Astrocyte of the cerebellum (primary cell): Measurements from ENCODE around the gene TMED8.

Experiments used
- DNase-seq: peaks from one replicate; pipeline ENCODE4 v3.0.0-alpha.2; 2011; ENCODE audit warnings: low read depth
- H3K4me3 ChIP-seq: 2 replicates; pipeline ENCODE4 v1.5.1; 2011; ENCODE audit warnings: mild to moderate bottlenecking, low read depth, low read length, moderate library complexity
- in situ Hi-C: cut with HindIII; loops from 2 replicates; pipeline ENCODE4 v1.10.0; 2017; ENCODE audit warnings: low sequenced_read_pairs
- TF ChIP-seq, protein P1 (sequence below): IDR thresholded peaks from 2 replicates; pipeline ENCODE4 v1.5.1; 2012; ENCODE audit warnings: low read length, low read depth, moderate library complexity, mild to moderate bottlenecking; ENCODE audit errors: missing control alignments

The TMED8 gene

DNA sequence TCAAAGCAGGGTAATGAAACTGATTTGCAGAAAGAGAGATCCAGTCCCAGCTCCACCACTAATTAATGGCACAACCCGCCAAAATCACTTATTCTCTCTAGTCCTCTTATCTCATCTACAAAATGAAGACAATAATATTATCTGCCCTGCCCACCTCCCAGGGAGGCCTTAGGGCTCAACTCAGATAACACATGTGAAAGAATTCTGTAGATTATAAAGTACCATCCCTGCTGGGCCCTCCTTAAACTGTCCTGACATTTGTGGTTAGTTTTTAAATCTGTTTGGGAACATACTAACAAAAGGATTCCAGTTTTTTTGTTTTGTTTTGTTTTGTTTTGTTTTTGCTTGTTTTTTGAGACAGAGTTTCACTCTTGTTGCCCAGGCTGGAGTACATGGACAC is 63.5 kb downstream of the TMED8 start:
- in situ Hi-C loops = no loop called here
- no peak overlapping the region for H3K4me3 ChIP-seq
- TF ChIP-seq, protein P1, sequence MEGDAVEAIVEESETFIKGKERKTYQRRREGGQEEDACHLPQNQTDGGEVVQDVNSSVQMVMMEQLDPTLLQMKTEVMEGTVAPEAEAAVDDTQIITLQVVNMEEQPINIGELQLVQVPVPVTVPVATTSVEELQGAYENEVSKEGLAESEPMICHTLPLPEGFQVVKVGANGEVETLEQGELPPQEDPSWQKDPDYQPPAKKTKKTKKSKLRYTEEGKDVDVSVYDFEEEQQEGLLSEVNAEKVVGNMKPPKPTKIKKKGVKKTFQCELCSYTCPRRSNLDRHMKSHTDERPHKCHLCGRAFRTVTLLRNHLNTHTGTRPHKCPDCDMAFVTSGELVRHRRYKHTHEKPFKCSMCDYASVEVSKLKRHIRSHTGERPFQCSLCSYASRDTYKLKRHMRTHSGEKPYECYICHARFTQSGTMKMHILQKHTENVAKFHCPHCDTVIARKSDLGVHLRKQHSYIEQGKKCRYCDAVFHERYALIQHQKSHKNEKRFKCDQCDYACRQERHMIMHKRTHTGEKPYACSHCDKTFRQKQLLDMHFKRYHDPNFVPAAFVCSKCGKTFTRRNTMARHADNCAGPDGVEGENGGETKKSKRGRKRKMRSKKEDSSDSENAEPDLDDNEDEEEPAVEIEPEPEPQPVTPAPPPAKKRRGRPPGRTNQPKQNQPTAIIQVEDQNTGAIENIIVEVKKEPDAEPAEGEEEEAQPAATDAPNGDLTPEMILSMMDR = no peak
- no peak for DNase-seq

DNA sequence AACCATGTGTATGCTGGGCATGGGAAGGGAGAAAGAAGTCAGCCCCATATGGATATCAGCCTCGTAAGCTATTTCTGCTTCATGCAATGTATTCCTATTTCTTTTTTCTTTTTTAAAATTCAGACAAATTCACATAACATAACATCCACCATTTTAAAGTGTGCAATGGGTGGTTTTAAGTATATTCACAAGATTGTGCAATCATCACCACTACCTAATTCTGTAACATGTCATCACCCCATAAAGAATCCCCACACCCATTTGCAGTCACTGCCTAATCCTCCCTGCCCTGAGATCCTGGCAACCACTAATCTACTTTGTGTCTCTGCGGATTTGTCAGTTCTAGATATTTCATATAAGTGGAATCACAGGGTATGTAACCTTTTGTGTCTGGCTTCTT is 65.7 kb downstream of the TMED8 start:
- DNase-seq = no peak
- TF ChIP-seq, protein P1 = no peak
- no peak overlapping the region for H3K4me3 ChIP-seq
- in situ Hi-C loops = no loop called here

DNA sequence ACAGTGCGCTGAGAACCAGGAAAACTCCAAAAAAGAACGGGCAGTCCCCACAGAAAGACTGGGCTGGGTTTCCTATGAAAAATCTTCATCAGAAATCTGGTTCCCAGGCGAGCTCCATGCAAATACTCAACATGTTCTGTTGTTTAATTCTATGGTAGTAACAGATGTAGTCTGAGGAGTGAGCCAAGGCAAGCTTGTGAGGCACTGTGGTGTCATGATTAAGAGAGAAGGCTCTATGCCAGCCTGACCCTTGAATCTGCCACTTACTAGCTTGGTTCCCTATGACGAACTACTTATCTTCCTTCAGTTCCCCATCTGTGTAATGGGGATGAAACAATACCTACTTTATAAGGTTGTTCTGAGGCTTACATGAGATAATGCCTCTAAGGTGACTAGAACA is 66.9 kb downstream of the TMED8 start:
- TF ChIP-seq, protein P1 = no peak
- no peak for DNase-seq
- H3K4me3 ChIP-seq = no peak overlapping the region
- in situ Hi-C loops = no loop called here

DNA sequence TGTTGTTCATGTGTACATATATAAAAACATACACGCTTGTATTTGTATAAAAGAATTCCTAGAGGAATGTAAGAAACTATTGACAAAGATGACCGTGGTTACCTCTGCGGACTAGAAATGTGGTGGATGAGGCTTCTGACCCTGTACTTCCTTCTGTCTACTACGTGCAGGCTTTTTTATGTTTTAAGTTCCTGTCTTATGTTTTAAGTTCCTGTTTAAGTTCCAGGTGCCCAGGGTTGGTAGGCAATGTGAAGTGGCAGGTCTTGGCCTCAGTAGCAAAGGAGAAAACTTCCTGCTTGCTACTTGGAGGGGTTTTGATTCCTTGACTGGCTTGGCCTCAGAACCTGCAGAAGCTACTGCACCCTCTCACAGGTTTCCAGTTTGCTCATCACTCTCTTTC is 67.8 kb downstream of the TMED8 start:
- DNase-seq = no peak
- in situ Hi-C loops = no loop called here
- TF ChIP-seq, protein P1 = no peak
- no peak overlapping the region for H3K4me3 ChIP-seq

DNA sequence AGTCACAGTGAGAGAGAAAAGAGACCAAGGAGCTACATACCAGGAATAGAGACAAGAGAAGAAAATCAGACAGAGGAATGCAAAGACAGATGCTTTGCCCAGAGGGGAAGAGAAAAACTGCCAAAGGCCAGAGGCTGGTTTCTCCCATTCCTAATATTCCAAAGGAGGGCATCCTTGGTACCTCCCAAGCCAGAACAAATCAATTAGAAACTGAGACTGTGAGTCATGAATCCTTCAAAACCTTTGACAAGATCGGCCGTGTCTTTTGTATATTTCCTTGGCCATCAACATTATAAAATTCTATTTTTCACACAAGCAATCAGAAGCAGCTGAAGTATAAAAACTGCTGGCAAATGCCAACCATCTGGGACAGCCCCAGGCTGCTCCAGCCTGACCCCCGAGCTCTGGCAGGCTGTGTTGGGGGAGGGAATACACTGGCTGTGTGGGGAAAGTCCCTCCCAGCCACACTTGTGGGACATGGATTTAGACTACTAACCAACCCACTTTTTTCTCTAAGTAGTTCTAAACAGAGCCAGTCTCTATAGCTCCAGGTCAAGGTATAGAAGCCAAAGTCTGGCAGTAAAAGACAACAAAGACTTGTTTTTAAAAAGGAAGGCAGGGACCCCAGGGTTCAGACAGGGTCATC is 69.9 kb downstream of the TMED8 start:
- TF ChIP-seq, protein P1 = no peak
- DNase-seq = peak; percentile 22
- in situ Hi-C loops = no loop called here
- H3K4me3 ChIP-seq = no peak overlapping the region

DNA sequence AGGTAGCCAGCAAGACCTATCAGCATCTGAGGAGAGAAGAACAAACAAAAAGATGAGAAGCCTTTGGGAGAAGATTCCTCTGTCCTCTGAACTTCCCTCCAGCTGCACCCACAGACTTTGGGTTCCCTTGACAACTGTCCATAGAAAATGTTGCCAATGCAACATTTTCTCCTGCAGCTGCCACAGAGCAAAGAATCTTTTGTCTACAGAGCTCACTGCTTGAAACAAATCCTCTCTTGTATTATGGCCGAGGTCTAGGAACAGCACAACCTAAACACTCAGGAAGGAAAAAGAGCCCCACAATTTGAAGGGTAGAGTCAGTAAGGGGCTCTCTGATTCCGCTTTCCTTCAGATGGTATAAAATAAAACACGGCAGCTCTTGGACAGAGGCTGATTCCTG is 70.5 kb downstream of the TMED8 start:
- no peak for DNase-seq
- H3K4me3 ChIP-seq = no peak overlapping the region
- in situ Hi-C loops = no loop called here
- TF ChIP-seq, protein P1 = no peak
